Stimulated activated CD4-positive, alpha-beta T cell treated with anti-CD3 and anti-CD28 coated beads, Interleukin-1b, Interleukin-23, amount 100 ng/mL, for 48 hours (primary cell): ENCODE data around the gene WDR38.
A peak's percentile ranks its signal among the peaks of the same experiment; 100 is the strongest.

ENCODE experiments used
- DNase-seq: peaks from one replicate; pipeline ENCODE4 v3.0.0-alpha.2; 2020

WDR38 gene

GRCh38 chr9:124859803-124860581 lies 6.7 kb downstream of the WDR38 start:
- no peak for DNase-seq

DNA sequence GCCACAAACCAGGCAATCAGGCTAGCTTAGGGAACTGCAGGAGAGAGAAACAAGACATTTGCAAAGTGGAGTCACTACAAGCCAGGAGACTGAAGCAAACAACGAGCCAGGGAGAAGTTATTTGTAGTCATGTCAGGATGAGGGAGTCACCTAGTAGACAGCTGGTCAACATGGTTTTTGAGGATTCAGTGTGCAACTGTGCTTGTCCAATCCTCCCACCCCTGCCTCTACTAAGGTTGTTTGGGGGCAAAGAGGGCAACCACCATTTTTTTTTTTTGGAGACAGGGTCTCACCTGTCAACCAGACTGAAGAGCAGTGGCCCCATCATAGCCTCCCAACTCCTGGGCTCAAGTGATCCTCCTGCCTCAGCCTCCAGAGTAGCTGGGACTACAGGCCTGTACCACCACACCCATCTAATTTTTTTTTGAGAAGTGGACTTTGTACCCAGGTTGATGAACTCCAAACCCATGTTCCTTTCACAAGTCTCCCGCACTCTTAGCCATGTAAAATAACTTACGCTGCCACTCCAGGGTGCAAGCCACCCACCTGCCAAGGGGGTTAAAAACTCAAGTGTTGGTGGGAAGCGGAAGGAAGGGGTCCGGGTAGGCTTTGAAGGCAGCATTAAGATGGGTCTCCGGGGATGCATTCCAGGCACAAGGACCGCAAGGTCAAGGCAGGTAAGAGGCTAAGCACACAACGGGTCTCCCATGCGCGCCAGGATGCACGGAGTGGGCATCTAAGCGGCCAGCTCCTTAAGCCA lies 7.5 kb downstream of the WDR38 start:
- DNase-seq: no peak

DNA sequence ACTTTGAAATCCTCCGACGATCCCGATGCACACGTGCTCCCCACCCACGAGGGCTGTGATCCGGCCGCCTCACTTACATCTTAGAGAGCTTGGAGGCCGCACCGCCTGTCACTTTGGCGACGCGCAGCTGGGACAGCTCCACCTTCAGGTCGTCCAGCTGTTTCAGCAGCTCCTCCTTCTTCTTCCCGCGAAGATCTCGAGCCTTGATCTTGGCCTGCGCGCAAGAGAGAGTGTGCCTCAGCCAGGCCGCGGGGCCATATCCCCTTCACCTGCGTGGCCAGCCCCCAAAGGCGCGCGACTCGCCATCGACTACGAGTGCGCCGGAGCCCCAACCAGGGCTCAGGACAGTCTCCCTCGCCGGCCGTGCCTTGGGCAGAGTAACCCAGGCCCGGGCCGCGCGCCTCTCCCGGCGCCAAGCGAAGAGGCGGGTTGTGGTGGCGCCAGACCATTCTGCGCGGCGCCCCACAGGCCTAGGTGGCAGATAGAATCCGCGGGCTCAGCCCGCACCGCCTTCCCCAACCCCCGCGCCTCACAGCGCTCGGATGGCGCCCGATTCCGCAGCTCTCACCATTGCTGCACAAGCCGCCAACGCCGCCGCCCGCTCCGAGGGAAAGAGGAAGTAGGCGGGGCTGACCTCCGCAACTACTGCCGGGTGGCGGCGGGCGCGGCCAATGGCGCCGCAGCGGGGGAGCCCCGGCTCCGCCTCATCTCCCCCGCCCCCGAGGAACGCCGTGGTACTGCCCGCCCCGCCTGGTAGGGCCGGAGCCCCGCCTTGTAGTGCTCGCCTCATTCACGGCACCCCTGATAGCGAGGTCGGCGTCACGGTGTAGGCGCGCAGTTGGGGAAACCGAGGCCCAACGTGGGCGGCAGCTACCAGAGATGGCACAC lies 8.3 kb downstream of the WDR38 start, which contains the start of the genes ARPC5L and RPL35:
TSS of gene ARPC5L (plus strand) at position 789 of the 888 bp plus-strand sequence. CDS start 7,161 bp downstream, outside the sequence.
TSS of gene RPL35 (minus strand) at position 616 of the 888 bp plus-strand sequence. CDS start at position 571, 45 bp downstream.
- peak; percentile 96 for DNase-seq

- DNase-seq: no peak
Measured at GRCh38 chr9:124863371-124863871, 10.2 kb downstream of the WDR38 start.

DNA sequence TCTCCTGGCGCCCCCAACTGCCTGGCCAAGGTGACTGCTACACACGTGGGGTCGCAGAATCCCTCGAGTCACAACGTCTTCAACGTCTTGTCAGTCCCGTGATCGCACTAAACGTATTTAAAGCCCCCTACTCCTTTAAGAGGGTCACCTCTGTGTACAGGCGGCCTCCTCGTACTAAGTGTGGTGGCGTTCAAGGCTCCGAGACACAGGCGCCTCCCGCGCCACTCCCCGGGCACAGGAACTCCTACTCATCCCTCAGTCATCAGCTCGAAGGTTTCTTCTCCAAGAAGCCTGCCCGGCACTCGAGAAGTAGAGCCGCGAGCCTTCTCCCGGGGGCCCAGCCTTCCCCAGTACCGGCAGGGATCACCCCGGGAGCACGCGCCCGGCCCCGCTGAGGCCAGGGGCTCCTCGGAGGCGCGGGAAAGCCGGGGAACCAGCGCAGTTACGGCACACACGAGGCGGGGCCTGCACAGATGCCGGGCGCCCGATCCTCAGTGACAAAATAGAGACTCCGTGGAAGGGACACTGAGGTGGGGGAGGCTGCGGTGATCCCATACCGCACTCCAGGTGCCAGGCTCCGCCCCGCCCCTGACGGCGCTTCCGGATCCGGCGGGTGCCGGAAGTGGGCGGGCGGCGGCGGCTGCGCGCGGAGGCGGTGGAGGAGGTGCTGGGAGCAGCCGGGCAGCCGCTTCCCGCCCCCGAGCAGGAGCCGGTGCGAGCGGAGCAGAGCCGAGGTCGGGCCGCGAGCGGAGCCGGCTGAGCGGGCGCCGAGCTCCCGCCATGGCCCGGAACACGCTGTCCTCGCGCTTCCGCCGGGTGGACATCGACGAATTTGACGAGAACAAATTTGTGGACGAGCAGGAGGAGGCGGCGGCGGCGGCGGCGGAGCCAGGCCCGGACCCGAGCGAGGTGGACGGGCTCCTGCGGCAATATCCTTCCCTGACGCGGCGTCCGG lies 15.5 kb downstream of the WDR38 start:
- DNase-seq: peak; percentile 92

GRCh38 chr9:124869466-124869985 lies 16.3 kb downstream of the WDR38 start:
- peak; percentile 60 for DNase-seq

- DNase-seq: peak; percentile 94
Measured at GRCh38 chr9:124869986-124870560, 16.8 kb downstream of the WDR38 start.

DNA sequence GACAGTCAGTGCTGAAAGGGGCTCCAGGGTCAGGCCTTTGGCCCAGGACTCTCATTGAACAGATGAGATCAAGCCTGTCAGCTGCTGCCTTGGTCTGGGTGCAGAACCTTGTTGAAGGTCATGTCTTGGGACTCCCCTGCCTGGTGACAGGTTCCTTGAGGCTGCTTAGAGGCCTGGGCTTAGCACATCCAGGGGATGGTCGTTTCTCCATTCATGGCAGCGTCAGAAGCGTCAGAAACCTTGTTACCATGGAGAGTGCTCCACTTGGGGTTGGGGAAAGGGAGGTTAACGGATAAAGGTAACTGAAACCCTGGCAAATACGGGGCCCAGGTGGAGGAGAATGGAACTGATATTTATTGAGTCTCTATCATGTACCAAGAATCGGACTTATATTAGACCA lies 17.5 kb downstream of the WDR38 start:
- DNase-seq: no peak

GRCh38 chr9:124871156-124871561 lies 17.9 kb downstream of the WDR38 start:
- no peak for DNase-seq

- DNase-seq: no peak
Measured at GRCh38 chr9:124873664-124874063, 20.4 kb downstream of the WDR38 start.

- DNase-seq: no peak
Measured at GRCh38 chr9:124875501-124875900, 22.2 kb downstream of the WDR38 start.

GRCh38 chr9:124877021-124877782 lies 23.9 kb downstream of the WDR38 start:
- DNase-seq: no peak

GRCh38 chr9:124878021-124878420 lies 24.8 kb downstream of the WDR38 start:
- no peak for DNase-seq

- no peak for DNase-seq
Measured at GRCh38 chr9:124878518-124878917, 25.3 kb downstream of the WDR38 start.

DNA sequence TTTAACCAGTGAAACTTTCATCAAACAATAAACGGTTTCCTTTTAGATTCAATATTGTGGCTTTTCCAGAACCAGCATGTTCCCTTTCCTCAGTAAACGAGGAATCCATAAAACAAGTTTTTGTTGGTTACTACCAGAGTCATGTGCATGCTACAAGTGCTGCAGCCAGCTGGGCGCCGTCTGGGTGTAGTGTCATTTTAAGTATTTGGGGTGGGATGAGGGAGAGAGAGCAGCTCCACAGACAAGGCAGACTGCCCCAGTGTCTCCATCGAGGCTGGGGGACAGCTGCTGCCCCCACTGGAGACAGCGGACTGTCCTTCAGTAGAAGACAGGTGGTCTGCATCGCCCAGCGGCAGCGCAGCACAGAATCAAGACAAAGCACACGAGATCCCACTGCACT lies 26.0 kb downstream of the WDR38 start:
- DNase-seq: no peak

DNA sequence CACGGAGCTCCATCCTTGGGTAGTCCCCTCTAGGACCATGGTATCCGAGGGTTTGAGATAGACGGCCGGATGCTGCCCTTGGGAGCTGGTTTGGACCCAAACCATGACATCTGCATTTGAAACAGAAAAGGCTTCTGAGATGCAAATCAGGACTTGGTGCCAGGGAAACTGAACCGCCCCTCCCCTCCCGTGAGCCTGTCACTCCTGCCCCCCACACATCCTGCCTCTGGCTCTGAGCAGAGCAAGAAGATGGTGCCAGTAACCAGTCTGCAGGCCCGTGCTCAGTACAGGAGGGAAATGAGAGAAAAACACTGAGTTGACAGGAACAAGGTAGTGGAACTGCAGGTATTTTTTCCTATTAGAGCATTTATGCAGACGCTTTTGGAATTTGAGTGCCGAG lies 27.2 kb downstream of the WDR38 start:
- no peak for DNase-seq

GRCh38 chr9:124881138-124881743 lies 28.0 kb downstream of the WDR38 start:
- no peak for DNase-seq

- DNase-seq: no peak
Measured at GRCh38 chr9:124882231-124882630, 29.0 kb downstream of the WDR38 start.

GRCh38 chr9:124884376-124884775 lies 31.1 kb downstream of the WDR38 start:
- no peak for DNase-seq

DNA sequence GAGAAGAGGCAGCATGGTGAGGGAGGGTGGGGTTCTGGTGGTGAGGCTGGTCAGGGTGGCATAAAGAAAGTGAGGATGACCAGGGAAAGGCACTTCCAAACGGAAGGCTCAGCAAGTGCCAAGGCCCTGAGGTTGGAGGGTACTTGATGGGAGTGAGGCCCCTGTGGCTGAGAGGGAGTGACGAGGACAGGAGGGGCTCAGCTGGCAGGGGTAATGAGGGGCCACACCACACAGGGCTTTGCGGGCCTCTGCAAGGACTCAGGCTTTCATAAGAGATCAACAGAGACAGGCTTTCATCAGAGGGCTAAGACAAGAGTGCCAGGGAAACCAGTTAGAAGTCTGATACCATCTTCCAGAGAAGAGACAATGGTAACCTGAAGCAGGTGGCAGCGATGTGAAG lies 32.3 kb downstream of the WDR38 start:
- DNase-seq: no peak
